Prostate gland (tissue), 2 donors: ENCODE data around the gene SPOUT1. TPM values are rescaled to one million over a fixed set of nuclear protein-coding genes. Genes with fewer than 3 reads are reported as not detected.
A peak's percentile ranks its signal among the peaks of the same experiment; 100 is the strongest.

Experiments
- DNase-seq: peaks from one replicate; pipeline ENCODE4 v3.0.0-alpha.2; 2019; ENCODE audit warnings: low spot score
- H3K27ac ChIP-seq, 2 donors: fragments of 200-600 bp; sonication (generic); 2 replicates each; pipeline ENCODE4 v1.5.1; 2017 to 2019
- H3K27me3 ChIP-seq: fragments of 200-600 bp; sonication (generic); replicated peaks from 2 replicates; pipeline ENCODE4 v1.5.1; 2019; ENCODE audit not compliant: insufficient read depth
- H3K36me3 ChIP-seq, 2 donors: fragments of 200-600 bp; sonication (generic); 1 replicate in 1 of 2; 2 replicates in 1 of 2; pipeline versions ENCODE4 v1.5.1 to v1.8.1; 2017 to 2019
- H3K4me1 ChIP-seq: fragments of 200-600 bp; sonication (generic); replicated peaks from 2 replicates; pipeline ENCODE4 v1.5.1; 2019
- H3K4me3 ChIP-seq, 2 donors: fragments of 200-600 bp; sonication (generic); 2 replicates each; pipeline ENCODE4 v1.5.1; 2017 to 2019
- H3K9me3 ChIP-seq: fragments of 200-600 bp; sonication (generic); 2 replicates; pipeline ENCODE4 v1.5.1; 2017
- POLR2A ChIP-seq: fragments of 450-650 bp; IDR thresholded peaks from one replicate; pipeline ENCODE4 v1.6.1; 2016; ENCODE audit warnings: antibody characterized with exemption, mild to moderate bottlenecking
- POLR2AphosphoS5 ChIP-seq: sonication (generic); formaldehyde crosslinking; IDR thresholded peaks from one replicate; pipeline ENCODE4 v1.6.1; 2017; ENCODE audit warnings: antibody characterized with exemption
- WGBS: methylation state at CpG from one replicate; pipeline ENCODE4 v1.1.5; 2018; 5-methylcytosine and 5-hydroxymethylcytosine counted together
- intact Hi-C: fragments of 100-400 bp; cut with DNase I; formaldehyde crosslinking; loops from one replicate; pipeline ENCODE4 v1.14.2; 2022
- total RNA-seq, 2 donors: library from RNA; depleted of rRNA; stranded (reverse); fragments of >200 nt; gene quantifications; one replicate each; pipeline ENCODE4 v1.1.0, GENCODE V29; 2016
- TF ChIP-seq, protein P1 (sequence below), 4 experiments: fragments of 200-600 bp in 2 of 4; fragments of 450-650 bp in 2 of 4; sonication (generic) in 2 of 4; IDR thresholded peaks; 1 replicate in 3 of 4; 2 replicates in 1 of 4; pipeline ENCODE4 v1.5.1; 2016 to 2019; ENCODE audit warnings: antibody characterized with exemption in 4 of 4, mild to moderate bottlenecking in 2 of 4, moderate library complexity in 2 of 4

SPOUT1 gene
- total RNA-seq, 2 donors from 2014 or later = 45.8 to 47.5 TPM

DNA sequence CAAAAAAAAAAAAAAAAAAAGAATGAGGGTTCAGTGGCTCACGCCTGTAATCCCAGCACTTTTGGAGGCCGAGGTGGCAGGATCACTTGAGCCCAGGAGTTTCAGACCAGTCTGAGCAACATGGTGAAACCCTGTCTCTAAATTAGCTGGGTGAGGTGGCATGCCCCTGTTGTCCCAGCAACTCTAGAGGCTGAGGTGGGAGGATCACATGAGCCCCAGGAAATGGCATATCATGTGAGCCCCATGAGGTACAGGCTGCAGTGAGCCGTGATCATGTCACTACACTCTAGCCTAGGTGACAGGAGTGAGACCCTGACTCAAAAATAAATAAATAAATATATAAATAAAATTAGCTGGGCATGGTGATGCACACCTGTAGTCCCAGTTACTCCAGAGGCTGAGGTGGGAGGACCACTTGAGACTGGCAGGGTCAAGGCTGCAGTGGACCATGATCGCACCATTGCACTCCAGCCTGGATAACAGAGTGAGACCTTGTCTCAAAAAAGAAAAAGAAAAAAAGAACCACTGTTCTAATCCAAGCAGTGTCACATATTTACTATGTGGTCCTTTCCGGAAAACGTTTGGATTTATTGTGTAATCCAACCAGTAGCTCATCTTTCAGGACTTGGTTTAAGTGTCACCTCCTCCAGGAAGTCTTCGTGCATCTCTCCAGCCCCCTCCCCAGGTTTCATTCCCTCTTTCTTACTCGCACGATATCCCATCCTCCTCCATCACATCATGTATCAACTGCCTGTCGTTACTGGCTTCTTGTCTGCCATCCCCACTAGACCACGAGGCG, 12.3 kb upstream of the SPOUT1 start:
- no peak overlapping the region for H3K4me3 ChIP-seq
- H3K36me3 ChIP-seq = no peaks in the 10 kb centered on the region
- DNase-seq = no peak
- H3K27me3 ChIP-seq = no peaks in the 10 kb centered on the region
- intact Hi-C loops = no loop called here
- no peak for TF ChIP-seq POLR2AphosphoS5
- TF ChIP-seq, protein P1, sequence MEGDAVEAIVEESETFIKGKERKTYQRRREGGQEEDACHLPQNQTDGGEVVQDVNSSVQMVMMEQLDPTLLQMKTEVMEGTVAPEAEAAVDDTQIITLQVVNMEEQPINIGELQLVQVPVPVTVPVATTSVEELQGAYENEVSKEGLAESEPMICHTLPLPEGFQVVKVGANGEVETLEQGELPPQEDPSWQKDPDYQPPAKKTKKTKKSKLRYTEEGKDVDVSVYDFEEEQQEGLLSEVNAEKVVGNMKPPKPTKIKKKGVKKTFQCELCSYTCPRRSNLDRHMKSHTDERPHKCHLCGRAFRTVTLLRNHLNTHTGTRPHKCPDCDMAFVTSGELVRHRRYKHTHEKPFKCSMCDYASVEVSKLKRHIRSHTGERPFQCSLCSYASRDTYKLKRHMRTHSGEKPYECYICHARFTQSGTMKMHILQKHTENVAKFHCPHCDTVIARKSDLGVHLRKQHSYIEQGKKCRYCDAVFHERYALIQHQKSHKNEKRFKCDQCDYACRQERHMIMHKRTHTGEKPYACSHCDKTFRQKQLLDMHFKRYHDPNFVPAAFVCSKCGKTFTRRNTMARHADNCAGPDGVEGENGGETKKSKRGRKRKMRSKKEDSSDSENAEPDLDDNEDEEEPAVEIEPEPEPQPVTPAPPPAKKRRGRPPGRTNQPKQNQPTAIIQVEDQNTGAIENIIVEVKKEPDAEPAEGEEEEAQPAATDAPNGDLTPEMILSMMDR (IDR thresholded peaks at IDR 0.05) = no peak
- no peak for TF ChIP-seq POLR2A
- H3K27ac ChIP-seq = no peak overlapping the region
- H3K4me1 ChIP-seq = no peaks in the 10 kb centered on the region
- 78% methylated on average over 12 of the region's 12 CpGs for WGBS
- H3K9me3 ChIP-seq = no peaks in the 10 kb centered on the region

DNA sequence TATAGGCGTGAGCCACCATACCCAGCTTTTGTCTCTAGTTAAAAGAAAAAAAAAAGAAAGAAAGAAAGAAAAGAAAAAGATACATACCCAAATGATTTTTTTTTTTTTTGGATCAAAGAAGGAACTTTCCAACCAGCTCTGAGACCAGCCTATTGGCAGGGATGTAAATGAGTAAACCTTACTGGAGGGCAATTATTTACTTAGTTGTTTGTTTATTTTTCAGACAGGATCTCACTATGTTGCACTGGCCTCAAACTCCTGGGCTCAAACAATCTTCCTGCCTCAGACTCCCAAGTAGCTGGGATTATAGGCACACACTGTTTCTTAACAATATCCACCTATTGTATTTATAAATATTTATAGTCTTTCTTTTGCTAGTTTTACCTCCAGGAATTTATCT, 10.9 kb upstream of the SPOUT1 start:
- no peak for DNase-seq
- Histone ChIP-seq H3K4me1 (no peaks in the 10 kb centered on the region), H3K9me3 (no peaks in the 10 kb centered on the region), H3K27me3 (no peaks in the 10 kb centered on the region), H3K4me3 (no peak overlapping the region), H3K27ac (peak overlapping the region in 1 of 2 donors; percentile 50), H3K36me3 (no peaks in the 10 kb centered on the region)
- TF ChIP-seq, protein P1 (IDR thresholded peaks at IDR 0.05) = no peak
- TF ChIP-seq POLR2A = no peak
- TF ChIP-seq POLR2AphosphoS5 = peak; percentile 44
- 95% methylated on average over 1 of the region's 1 CpG for WGBS
- intact Hi-C loops = no loop called here

DNA sequence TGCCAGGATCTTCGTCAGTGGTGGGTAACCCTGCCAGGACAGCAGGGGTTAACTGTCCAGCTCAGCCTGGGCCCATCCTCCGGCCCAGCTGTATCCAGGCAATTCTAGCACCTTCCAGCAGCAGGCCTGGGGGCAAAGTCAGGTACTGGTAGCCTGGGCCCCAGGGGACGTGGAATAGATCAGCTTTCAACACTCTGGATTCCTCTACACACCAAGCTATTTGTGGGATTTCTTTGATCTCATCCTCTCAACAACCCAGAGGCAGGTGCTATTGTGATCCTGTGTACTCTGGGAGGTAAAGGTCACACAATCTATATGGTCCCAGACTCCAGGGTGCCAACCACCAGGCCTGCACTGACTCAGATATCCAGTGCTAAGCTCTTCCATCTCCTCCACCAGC, 8.7 kb upstream of the SPOUT1 start:
- H3K4me3 ChIP-seq = no peak overlapping the region
- DNase-seq = no peak
- 86% methylated on average over 3 of the region's 3 CpGs for WGBS
- no peaks in the 10 kb centered on the region for H3K4me1 ChIP-seq
- H3K27me3 ChIP-seq = no peaks in the 10 kb centered on the region
- intact Hi-C loops = no loop called here
- no peak overlapping the region for H3K27ac ChIP-seq
- no peak for TF ChIP-seq POLR2AphosphoS5
- TF ChIP-seq, protein P1 (IDR thresholded peaks at IDR 0.05) = no peak
- no peak for TF ChIP-seq POLR2A
- no peaks in the 10 kb centered on the region for H3K36me3 ChIP-seq
- no peaks in the 10 kb centered on the region for H3K9me3 ChIP-seq

DNA sequence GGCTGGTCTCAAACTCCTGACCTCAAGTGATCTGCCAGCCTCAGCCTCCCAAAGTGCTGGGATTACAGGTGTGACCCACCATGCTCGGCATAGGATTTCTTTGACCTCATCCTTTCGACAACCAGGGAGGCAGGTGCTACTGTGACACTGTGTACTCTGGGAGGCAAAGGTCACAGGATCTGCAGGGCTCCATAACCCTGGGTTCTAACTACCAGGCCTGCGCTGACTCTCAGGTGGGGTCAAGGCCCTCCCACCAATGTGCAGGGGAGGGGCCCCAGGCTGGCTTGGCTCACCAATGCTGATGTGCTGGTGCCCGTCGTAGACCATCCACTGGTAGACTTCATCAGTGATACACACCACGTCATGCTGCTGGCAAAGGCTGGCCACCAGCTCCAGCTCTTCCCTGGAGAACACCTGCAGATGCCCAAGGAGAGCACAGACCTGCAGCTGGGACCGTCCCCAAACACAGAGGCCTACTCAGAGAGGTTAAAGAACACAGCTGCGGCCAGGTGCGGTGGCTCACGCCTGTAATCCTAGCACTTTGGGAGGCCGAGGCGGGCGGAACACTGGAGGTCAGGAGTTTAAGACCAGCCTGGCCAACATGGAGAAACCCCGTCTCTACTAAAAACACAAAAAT, 7.0 kb upstream of the SPOUT1 start:
- Histone ChIP-seq H3K9me3 (no peaks in the 10 kb centered on the region), H3K27me3 (no peaks in the 10 kb centered on the region), H3K4me1 (no peaks in the 10 kb centered on the region), H3K36me3 (no peaks in the 10 kb centered on the region), H3K27ac (no peak overlapping the region), H3K4me3 (no peak overlapping the region)
- 92% methylated on average over 13 of the region's 14 CpGs for WGBS
- TF ChIP-seq POLR2AphosphoS5 (no peak), POLR2A (no peak)
- TF ChIP-seq, protein P1 (IDR thresholded peaks at IDR 0.05) = no peak
- no peak for DNase-seq
- intact Hi-C loops = no loop called here
